BE2C (cell line): ENCODE measurements around the gene HOXD1.

Experiments used
- DNase-seq: peaks from one replicate; pipeline ENCODE4 v3.0.0-alpha.2; 2020
- H3K27me3 ChIP-seq: fragments of 250-450 bp; sonication (Bioruptor Pico); 2 replicates; pipeline ENCODE4 v1.5.1; 2020; ENCODE audit warnings: mild to moderate bottlenecking
- H3K36me3 ChIP-seq: fragments of 250-450 bp; sonication (Bioruptor Pico); 2 replicates; pipeline ENCODE4 v1.5.1; 2020; ENCODE audit warnings: mild to moderate bottlenecking
- H3K4me1 ChIP-seq: fragments of 250-450 bp; sonication (Bioruptor Pico); 2 replicates; pipeline ENCODE4 v1.5.1; 2020
- H3K4me3 ChIP-seq: 2 replicates; pipeline ENCODE4 v1.5.1; 2011; ENCODE audit warnings: low read depth, low read length
- H3K9me3 ChIP-seq: fragments of 250-450 bp; sonication (Bioruptor Pico); 2 replicates; pipeline ENCODE4 v1.5.1; 2020
- TF ChIP-seq, protein P1 (sequence below): IDR thresholded peaks from 2 replicates; pipeline ENCODE4 v1.5.1; 2012; ENCODE audit warnings: mild to moderate bottlenecking, low read depth, low read length

HOXD1 gene

DNA sequence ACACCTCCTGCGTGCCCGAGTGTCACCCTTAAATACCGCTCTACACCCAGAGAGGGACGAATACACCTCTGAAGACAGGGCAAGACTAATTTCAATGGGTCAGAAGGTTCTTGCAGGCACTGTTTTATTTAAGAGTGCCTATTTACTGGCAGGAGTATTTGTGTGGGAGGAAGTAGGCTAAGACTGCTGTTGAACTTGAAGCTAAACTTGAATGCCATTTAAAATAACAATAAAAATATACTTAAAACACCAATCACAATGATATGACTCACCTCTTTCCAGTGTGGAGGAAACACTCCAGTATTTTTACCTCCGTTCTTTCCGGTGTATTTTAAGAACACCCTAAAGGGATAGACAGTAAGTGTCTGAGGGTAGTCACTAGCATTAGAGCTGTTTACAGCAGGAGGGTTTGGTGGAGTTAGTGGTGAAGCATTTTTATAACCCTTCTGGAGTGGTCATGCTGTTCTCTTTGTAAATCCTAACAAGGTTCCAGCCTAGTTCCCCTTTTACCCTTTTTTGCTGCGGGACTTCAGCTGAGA lies 9.6 kb upstream of the HOXD1 start:
- DNase-seq: no peak
- Histone ChIP-seq H3K9me3 (no peaks in the 10 kb centered on the region), H3K36me3 (no peaks in the 10 kb centered on the region), H3K27me3 (no peaks in the 10 kb centered on the region), H3K4me3 (no peak overlapping the region), H3K4me1 (peaks cover 11% of the 10 kb centered on the region)
- TF ChIP-seq, protein P1, sequence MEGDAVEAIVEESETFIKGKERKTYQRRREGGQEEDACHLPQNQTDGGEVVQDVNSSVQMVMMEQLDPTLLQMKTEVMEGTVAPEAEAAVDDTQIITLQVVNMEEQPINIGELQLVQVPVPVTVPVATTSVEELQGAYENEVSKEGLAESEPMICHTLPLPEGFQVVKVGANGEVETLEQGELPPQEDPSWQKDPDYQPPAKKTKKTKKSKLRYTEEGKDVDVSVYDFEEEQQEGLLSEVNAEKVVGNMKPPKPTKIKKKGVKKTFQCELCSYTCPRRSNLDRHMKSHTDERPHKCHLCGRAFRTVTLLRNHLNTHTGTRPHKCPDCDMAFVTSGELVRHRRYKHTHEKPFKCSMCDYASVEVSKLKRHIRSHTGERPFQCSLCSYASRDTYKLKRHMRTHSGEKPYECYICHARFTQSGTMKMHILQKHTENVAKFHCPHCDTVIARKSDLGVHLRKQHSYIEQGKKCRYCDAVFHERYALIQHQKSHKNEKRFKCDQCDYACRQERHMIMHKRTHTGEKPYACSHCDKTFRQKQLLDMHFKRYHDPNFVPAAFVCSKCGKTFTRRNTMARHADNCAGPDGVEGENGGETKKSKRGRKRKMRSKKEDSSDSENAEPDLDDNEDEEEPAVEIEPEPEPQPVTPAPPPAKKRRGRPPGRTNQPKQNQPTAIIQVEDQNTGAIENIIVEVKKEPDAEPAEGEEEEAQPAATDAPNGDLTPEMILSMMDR: no peak

DNA sequence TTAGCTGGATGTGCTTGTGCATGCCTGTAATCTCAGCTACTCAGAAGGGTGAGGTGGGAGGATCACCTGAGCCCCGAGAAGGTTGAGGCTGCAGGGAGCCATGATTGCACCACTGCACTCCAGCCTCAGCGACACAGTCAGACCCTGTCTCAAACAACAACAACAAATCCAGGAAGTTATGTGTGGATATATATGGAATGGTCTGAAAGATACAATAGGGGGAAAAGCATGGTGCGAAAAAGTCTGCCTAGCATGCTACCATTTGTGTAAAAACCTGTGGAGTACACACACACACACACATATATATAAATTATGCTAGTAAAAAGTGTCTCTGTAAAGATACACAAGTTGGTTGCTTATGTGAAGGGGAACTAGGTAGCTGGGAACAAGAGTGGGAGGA lies 6.9 kb upstream of the HOXD1 start:
- Histone ChIP-seq H3K4me3 (no peak overlapping the region), H3K27me3 (no peaks in the 10 kb centered on the region), H3K36me3 (no peaks in the 10 kb centered on the region), H3K9me3 (no peaks in the 10 kb centered on the region), H3K4me1 (no peaks in the 10 kb centered on the region)
- TF ChIP-seq, protein P1: no peak
- DNase-seq: no peak

DNA sequence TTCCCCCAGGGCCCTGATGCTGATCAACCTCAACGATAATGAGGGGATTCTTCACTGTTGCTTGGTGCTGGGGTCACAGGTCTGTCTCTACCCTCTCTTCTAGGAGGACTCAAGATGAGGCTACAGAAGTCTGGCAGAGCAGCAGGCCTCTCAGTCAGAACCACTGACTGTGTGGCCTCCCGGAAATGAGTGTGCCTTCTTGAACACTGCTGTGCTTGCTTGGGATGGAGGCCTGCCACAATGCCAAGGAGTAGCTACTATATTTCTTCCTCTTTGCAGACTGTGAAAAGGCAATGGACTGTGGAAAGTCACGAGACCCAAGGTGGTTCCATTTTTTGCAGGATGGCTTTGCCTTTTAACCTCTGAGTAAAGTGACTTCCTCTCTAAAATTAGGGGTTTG lies 5.8 kb upstream of the HOXD1 start:
- TF ChIP-seq, protein P1: no peak
- Histone ChIP-seq H3K4me1 (no peaks in the 10 kb centered on the region; the same call in 1 of the 2 replicates), H3K27me3 (no peaks in the 10 kb centered on the region), H3K9me3 (no peaks in the 10 kb centered on the region), H3K4me3 (no peak overlapping the region), H3K36me3 (no peaks in the 10 kb centered on the region)
- DNase-seq: no peak

DNA sequence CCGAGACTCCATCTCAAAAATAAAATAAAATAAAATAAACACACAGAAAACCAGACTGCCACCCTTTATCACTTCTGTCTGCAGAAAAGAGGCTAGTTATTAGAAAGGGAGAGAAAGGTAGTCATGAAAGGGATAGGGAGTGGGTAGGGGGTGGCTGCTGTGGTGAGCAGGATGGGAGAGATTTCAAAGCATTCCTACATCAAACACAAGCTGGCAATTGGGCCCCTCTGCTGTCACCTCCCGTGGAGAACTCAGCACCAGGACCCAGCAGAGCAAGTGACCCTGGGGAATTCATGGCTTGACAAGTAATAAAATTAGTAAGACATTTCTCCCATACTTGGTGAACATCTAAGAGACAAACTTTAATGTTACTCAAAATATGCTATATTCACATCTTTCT lies 3.7 kb upstream of the HOXD1 start:
- no peak for DNase-seq
- TF ChIP-seq, protein P1: no peak
- Histone ChIP-seq H3K4me1 (no peaks in the 10 kb centered on the region; the same call in 1 of the 2 replicates), H3K27me3 (no peaks in the 10 kb centered on the region), H3K4me3 (no peak overlapping the region), H3K36me3 (no peaks in the 10 kb centered on the region), H3K9me3 (no peaks in the 10 kb centered on the region)

DNA sequence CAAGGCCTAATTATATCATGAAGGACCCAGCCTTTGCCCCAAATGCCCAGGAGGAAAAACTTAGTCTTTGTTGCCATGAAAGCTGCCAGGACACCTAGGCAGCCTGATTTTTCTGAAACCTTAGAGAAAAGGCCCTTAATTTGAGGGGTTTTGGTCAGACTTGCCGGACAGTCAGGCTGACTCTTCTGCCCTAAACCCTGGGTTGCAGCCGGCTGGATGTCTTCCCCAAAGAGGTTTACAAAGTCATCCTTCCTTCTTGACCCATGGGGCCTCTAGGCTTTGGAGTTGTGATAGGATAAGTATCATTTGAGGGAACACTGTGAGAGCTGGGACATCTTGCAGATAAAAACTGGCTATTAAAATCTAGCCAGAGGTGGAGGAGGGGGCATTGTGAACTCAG lies 2.4 kb upstream of the HOXD1 start:
- Histone ChIP-seq H3K27me3 (no peaks in the 10 kb centered on the region), H3K4me3 (no peak overlapping the region), H3K9me3 (no peaks in the 10 kb centered on the region), H3K4me1 (no peaks in the 10 kb centered on the region; the same call in 1 of the 2 replicates), H3K36me3 (no peaks in the 10 kb centered on the region)
- DNase-seq: no peak
- TF ChIP-seq, protein P1: no peak

DNA sequence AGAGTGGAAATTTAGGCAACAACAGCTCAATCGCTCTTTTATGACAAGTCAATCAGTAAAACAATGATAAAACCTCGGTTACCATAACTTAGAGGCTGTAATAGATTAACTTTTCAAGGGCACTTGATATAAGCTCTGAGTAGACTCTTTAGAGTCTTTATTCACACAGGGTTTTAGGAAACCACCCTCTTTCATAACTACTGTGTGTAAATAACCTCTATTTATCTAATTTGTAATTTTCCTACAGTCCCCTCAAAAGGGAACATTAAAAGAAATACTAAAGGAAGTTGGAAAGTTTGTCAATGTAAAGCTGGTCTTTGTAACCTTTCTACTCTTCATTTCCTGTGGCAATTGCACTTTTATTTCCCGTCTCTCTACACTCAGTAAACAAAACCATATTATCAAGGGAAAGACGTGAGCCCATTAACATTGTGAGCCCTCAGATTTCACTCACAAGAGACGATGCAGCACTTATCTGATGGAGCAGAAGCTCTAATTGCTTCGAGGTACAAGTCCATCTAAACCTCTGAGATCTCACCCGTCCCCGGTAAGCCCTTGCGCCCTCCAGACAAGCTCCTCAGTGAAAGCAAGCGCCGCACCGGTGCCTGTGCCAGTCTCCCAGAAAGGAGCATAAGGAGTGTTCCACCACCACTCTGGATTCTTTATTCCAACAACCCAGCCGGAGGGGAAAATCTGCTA lies 1.1 kb upstream of the HOXD1 start:
- no peaks in the 10 kb centered on the region for H3K9me3 ChIP-seq
- H3K4me3 ChIP-seq: peak overlapping the region; percentile 83
- no peaks in the 10 kb centered on the region for H3K36me3 ChIP-seq
- H3K27me3 ChIP-seq: no peaks in the 10 kb centered on the region
- DNase-seq: no peak
- H3K4me1 ChIP-seq: no peaks in the 10 kb centered on the region; the same call in 1 of the 2 replicates
- TF ChIP-seq, protein P1: no peak
